Measurements from ENCODE around the gene SLC17A3.

DNA sequence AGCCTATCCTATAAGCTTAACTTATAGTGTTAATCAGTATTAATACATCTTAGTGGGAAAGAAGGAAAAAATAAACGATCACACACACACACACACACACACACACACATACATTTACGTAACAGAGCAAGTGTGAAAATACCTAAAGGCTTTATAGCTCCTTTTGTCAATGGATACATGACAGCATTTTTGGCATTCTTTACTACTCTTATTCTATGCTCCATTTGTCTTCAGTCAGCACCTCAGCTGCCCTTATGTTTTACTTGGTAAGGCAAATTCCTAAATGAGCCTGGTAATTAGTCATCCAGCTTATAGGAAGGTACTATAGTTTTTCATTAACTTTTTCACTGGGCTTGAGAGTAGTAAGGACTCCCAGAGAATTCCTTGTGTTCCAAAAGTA is 25.1 kb upstream of the SLC17A3 start:
- TF ChIP-seq, protein P1, sequence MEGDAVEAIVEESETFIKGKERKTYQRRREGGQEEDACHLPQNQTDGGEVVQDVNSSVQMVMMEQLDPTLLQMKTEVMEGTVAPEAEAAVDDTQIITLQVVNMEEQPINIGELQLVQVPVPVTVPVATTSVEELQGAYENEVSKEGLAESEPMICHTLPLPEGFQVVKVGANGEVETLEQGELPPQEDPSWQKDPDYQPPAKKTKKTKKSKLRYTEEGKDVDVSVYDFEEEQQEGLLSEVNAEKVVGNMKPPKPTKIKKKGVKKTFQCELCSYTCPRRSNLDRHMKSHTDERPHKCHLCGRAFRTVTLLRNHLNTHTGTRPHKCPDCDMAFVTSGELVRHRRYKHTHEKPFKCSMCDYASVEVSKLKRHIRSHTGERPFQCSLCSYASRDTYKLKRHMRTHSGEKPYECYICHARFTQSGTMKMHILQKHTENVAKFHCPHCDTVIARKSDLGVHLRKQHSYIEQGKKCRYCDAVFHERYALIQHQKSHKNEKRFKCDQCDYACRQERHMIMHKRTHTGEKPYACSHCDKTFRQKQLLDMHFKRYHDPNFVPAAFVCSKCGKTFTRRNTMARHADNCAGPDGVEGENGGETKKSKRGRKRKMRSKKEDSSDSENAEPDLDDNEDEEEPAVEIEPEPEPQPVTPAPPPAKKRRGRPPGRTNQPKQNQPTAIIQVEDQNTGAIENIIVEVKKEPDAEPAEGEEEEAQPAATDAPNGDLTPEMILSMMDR (IDR thresholded peaks at IDR 0.05; ENCODE audit: low read depth, low read length), result no peak
- TF ChIP-seq MYC (IDR thresholded peaks at IDR 0.05; ENCODE audit: low read depth, low read length), result no peak
- no peak for TF ChIP-seq POLR2A (IDR thresholded peaks at IDR 0.05; ENCODE audit: extremely low read depth, insufficient read length)
